ENCODE measurements around the gene PCLO. TPM values are rescaled to one million over a fixed set of nuclear protein-coding genes. Genes with fewer than 3 reads are reported as not detected.

Gene PCLO
- 32.2 TPM for polyA plus RNA-seq (2012; ENCODE audit: insufficient read depth, insufficient read length, low read depth)

- H3K9me3 ChIP-seq = no peaks in the 10 kb centered on the region
- H3K36me3 ChIP-seq = 0 out of 2 replicates have a peak, but pooled peaks cover 3% of the 10 kb centered on the region
- DNase-seq = peak; percentile 93
- H3K4me3 ChIP-seq (ENCODE audit: low read depth, low read length) = peak within 1 kb of the TSS; percentile 93
- H3K4me1 ChIP-seq = no peaks in the 10 kb centered on the region; the same call in 1 of the 2 replicates
- no peaks in the 10 kb centered on the region for H3K27me3 ChIP-seq
- TF ChIP-seq CTCF (IDR thresholded peaks at IDR 0.05; ENCODE audit: low read depth, low read length) = no peak
Measured at GRCh38 chr7:83162402-83163256, at the start of gene PCLO. TSS of gene PCLO (minus strand) at chr7:83162884. CDS start at chr7:83162592, 292 bp downstream.

- no peak for DNase-seq
- Histone ChIP-seq H3K4me3 (ENCODE audit: low read depth, low read length) (no peak overlapping the region), H3K4me1 (no peaks in the 10 kb centered on the region; the same call in 1 of the 2 replicates)
Measured at GRCh38 chr7:83211685-83212084, 49.0 kb upstream of the PCLO start.

GRCh38 chr7:83210479-83210878 lies 47.8 kb upstream of the PCLO start:
- no peak for DNase-seq
- no peaks in the 10 kb centered on the region; the same call in 1 of the 2 replicates for H3K4me1 ChIP-seq
- TF ChIP-seq CTCF (IDR thresholded peaks at IDR 0.05; ENCODE audit: low read depth, low read length) = no peak

More at GRCh38 chr7:83211685-83212084, 49.0 kb upstream of the PCLO start:
- Histone ChIP-seq H3K27me3 (no peaks in the 10 kb centered on the region), H3K36me3 (no peaks in the 10 kb centered on the region), H3K9me3 (no peaks in the 10 kb centered on the region)
- TF ChIP-seq CTCF (IDR thresholded peaks at IDR 0.05; ENCODE audit: low read depth, low read length) = no peak

GRCh38 chr7:83204715-83205114 lies 42.0 kb upstream of the PCLO start:
- DNase-seq = no peak
- no peak overlapping the region for H3K4me3 ChIP-seq (ENCODE audit: low read depth, low read length)
- no peak for TF ChIP-seq CTCF (IDR thresholded peaks at IDR 0.05; ENCODE audit: low read depth, low read length)
- no peaks in the 10 kb centered on the region for H3K4me1 ChIP-seq
- H3K27me3 ChIP-seq = no peaks in the 10 kb centered on the region
- H3K36me3 ChIP-seq = no peaks in the 10 kb centered on the region
- H3K9me3 ChIP-seq = no peaks in the 10 kb centered on the region

More at GRCh38 chr7:83210479-83210878, 47.8 kb upstream of the PCLO start:
- Histone ChIP-seq H3K9me3 (no peaks in the 10 kb centered on the region), H3K36me3 (no peaks in the 10 kb centered on the region), H3K27me3 (no peaks in the 10 kb centered on the region), H3K4me3 (ENCODE audit: low read depth, low read length) (no peak overlapping the region)

GRCh38 chr7:83201355-83201754 lies 38.7 kb upstream of the PCLO start:
- Histone ChIP-seq H3K36me3 (no peaks in the 10 kb centered on the region), H3K9me3 (no peaks in the 10 kb centered on the region), H3K4me3 (ENCODE audit: low read depth, low read length) (no peak overlapping the region), H3K27me3 (no peaks in the 10 kb centered on the region), H3K4me1 (no peaks in the 10 kb centered on the region)
- no peak for TF ChIP-seq CTCF (IDR thresholded peaks at IDR 0.05; ENCODE audit: low read depth, low read length)
- no peak for DNase-seq

Measured in BE2C (cell line).